GM18861 (cell line): Measurements from ENCODE around the gene ETFBKMT.
"Not testable (repeated sequence)": the region's sequence is repeated elsewhere in the genome, so short reads cannot be mapped to it uniquely, and the experiment has no call there.

Experiments
- ATAC-seq: cut with Tn5 transposase; IDR thresholded peaks from one replicate; pipeline ENCODE4 v1.9.1; 2021; ENCODE audit not compliant: unreplicated experiment

The ETFBKMT gene

GRCh38 chr12:31716998-31717397, 57.5 kb downstream of the ETFBKMT start:
- ATAC-seq = not testable (repeated sequence)

- not testable (repeated sequence) for ATAC-seq
Measured at GRCh38 chr12:31718542-31719198, 59.2 kb downstream of the ETFBKMT start.

- no peak for ATAC-seq
Measured at GRCh38 chr12:31722580-31722979, 63.1 kb downstream of the ETFBKMT start.
